ENCODE measurements around the gene MIX23.

Gene MIX23

GRCh38 chr3:122351612-122352011 lies 31.4 kb downstream of the MIX23 start:
- no peak for DNase-seq (ENCODE audit: low read depth)

GRCh38 chr3:122350814-122351418 lies 32.1 kb downstream of the MIX23 start:
- DNase-seq (ENCODE audit: low read depth): peak; percentile 31

DNA sequence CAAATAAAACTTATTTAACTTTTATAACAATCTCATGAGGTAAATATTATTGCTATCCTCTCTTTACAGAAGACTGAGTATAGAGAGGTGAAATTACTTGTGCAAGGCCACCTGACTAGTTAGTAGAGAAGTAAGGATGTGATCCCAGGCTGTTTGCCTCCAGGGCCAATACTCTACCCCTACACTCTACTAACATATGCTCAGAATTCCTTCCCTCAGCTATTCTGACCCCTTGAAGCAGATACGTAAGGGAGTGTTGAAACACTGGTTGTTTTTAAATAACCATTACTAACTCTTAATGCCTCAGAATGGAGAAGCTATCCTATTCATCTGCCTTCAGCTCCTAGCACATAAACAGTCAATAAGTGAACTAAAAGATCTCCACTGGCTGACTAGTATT lies 33.9 kb downstream of the MIX23 start:
- DNase-seq (ENCODE audit: low read depth): no peak

DNA sequence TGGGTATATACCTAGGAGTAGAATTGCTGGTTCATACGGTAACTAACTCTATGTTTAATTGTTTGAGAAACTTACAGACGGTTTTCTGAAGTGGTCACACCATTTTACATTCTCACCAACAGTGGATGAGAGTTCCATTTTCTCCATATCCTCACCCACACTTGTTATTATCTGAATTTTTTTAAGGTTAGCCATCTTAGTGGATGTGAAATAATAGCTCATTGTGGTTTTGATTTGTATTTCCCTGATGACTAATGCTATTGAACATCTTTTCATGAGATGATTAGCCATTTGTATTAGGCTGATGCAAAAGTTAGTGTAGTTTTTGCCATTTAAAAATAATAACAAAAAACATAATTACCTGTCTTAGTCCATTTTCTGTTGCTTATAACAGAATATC lies 39.4 kb downstream of the MIX23 start:
- DNase-seq (ENCODE audit: low read depth): no peak

DNA sequence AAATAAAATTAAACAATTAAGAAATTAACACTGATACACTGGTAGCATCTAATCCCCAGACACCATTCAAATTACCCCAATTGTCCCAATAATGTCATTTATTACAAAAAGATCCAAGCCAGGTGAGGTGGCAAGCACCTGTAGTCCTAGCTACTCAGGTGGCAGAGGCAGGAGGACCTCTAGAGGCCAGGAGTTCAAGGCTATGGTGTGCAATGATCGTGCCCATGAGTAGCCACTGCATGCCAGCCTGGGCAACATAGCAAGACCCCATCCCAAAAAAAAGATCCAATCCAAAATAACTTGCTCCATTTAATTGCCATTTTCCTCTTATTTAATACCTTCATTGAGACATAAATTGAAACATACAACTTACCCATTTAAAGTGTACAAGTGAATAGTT lies 40.2 kb downstream of the MIX23 start:
- no peak for DNase-seq (ENCODE audit: low read depth)

GRCh38 chr3:122332551-122332950 lies 50.5 kb downstream of the MIX23 start:
- no peak for DNase-seq (ENCODE audit: low read depth)

DNA sequence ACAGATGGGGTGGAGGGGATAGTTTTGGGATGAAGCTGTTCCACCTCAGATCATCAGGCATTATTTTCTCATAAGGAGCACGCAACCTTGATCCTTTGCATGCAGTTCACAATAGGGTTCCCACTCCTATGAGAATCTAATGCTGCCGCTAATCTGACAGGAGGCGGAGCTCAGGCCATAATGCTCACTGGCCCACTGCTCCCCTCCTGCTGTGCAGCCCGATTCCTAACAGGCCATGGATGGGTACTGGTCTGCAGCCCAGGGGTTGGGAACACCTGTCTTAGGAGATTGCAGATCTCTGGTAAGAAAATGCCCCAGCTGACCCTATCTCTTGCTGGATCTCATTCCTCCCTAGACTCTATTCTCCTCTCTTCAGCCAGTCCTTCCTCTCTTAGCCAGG lies 51.1 kb downstream of the MIX23 start:
- no peak for DNase-seq (ENCODE audit: low read depth)

DNA sequence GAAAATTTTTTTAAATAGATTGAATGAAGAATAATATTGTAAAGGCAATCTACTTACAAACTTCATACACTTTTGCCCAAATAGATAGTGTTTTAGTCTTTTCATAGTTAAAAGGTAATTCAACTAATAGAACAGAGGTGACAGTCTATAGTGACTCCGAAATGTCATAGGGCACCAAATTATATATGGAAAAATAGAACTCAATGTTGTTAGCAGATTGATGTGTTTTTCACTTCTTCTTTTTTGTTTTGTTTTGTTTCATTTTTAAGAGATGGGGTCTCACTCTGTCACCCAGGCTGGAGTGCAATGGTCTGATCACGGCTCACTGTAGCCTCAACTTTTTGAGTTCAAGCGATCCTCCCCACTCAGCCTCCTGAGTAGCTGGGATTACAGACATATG lies 57.3 kb downstream of the MIX23 start:
- DNase-seq (ENCODE audit: low read depth): no peak

DNA sequence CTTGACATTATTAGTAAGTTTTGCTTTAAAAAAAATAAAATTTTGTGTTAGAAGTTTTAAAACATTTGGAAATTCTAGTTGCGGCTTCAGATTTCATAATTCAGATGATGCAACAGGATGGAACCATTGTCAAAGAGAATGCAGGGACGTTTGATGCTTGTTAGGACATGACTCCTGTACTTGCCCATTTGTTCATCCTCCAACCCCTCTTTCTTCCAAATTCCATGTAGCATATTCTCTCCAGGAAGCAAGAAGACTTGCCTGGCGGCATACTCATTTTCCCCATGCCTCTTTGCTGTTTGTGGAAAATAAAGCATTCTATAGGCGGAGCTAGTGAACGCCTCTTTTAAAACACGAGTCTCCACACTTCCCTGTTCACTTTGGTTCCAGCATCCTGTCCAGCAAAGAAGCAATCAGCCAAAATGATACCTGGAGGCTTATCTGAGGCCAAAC lies 58.1 kb downstream of the MIX23 start, which contains the start of gene CSTA:
Gene CSTA (plus strand): TSS at position 378 of the 453 bp plus-strand sequence. CDS start 45 bp downstream, at position 423.
- peak; percentile 20 for DNase-seq (ENCODE audit: low read depth)

DNA sequence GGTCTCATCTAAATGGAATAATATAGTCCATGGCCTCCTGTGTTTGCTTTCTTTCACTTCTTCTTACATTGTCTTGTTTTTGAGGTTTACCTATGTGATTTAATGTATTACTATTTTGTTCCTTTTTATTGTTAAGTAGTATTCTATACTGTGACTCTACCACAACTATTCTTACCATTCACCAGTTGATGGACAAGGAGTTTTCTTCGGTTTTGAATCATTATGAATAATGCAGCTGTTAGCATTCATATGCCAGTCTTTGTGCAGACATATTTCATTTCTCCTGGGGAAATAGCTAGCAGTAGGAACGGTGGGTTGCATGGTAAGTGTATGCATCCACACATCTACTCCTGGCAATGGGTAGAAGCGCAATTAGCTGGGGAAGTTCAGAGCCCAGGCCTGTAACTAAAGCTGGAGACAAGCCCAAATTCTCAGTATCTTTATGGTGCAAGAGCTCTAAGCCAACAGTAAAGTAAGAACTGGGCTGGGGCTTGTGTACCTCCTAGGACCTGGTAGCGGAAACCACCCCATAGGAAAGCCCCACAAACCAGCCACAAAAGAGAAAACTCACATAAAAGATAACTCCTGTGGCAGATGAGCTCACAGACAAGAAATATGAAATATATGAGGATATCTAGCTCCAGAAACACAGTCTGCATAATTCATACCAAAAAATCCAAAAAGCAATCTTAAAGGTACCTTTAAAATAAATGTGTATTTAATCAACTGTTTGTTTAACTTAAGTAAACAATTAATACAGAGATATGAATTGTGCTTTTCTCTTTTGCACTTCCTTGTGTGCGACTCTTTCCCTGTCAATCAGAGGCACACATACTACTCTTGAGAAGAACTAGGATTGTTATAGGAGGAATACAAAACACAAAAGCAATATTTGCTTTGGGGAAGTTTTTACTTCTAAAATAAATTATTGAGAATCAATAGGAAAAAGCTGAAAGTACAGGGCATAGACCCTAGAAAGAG lies 60.6 kb downstream of the MIX23 start:
- no peak for DNase-seq (ENCODE audit: low read depth)

- no peak for DNase-seq (ENCODE audit: low read depth)
Observed at GRCh38 chr3:122318620-122319019, 64.4 kb downstream of the MIX23 start.

DNA sequence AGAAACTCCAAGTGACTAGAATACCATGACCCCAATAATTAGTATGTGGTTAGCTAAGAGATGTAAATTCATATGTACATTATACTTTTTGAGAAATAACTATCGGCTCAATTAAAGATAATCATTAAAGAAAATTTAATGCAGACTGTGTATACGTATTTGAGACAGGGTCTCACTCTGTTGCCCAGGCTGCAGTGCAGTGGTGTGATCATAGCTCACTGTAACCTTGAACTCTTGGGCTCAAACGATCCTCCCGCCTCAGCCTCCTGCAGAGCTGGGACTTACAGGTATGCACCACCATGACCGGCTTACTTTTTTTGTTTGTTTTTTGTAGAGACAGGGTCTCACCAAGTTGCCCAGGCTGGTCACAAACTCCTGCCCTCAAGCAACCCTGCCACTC lies 66.7 kb downstream of the MIX23 start:
- DNase-seq (ENCODE audit: low read depth): no peak

DNA sequence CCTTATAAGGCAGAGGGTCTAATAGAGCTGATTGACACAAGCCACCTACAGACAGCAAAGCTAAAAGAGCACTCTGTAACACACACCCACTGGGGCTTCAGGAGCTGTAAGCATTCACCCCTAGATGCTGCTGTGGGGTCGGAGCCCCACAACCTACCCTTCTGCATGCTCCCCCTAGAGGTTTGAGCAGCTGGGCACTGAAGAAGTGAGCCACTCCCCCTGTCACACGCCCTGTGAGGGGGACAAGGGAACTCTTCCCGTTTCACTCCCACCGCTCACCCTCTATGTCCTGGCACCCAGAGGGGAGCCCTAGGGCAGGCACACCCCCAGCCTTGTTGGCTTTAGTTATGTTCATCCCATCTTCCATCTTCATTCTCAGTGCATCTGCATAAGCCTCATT lies 67.4 kb downstream of the MIX23 start:
- DNase-seq (ENCODE audit: low read depth): no peak

DNA sequence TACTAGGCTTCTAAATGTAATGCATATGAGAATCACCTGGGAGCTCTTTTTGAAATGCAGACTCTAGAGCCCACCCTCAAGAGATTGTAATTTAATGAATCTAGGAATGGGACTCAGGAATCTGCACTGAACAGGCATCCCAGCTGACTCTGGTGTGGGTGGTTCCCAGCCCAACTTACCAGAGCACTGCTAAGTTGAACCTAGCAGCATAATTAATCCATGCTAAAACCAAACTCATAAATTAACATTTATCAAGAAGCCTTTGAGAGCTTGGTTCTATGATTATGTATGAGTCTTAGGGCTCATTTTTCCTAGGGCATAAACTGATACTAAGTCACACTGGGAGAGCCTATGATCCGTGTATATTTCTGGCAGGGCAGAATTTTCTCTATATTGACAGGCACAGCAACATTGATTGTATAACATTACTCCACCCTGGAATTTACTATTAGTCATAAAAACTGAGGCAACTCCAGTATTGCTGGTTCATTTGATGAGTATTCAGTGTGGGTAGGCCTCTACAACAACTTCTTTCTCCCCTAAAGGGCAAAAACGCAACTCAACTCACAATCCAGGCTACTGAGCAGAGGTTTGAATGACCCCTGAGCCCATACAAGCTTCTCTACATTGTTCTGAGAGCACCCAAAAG lies 68.7 kb downstream of the MIX23 start:
- peak; percentile 43 for DNase-seq (ENCODE audit: low read depth)

DNA sequence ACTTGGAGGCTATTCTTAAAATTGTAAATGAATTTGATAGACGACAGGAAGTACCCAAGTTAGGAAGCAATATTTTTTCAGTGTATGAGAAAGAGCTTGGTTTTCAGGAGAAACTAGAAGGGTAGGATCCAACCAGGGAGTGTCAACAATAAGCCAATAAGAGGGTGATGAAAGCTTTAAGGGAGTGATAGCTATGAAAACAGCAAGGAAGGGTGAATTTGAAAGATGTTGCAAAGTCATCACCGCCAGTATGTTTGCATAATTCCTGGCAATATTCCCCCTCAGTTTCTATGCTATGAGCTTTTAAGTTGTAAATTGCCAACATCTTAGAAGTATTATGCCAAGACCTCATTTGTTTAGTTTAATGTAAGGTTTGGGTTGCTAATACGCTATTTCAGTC lies 69.8 kb downstream of the MIX23 start:
- no peak for DNase-seq (ENCODE audit: low read depth)

DNA sequence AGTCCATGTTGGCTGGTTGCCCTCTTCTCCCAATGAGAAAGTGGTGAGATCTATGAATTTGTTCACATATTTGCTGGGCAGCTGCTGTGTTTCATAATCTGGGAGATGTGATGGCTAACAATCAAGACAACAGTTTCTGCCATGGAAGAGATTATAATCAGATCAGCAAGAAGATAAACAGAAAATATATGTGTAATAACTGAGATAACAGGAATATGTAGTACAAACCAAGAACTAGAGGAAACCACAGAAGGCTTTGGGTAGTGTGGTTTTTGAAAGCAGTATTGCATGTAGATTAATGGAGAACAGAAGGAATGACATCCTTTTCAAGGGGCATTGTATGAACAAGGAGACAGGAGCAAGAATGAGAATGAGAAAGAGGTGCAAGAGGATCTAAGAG lies 70.2 kb downstream of the MIX23 start:
- no peak for DNase-seq (ENCODE audit: low read depth)

- DNase-seq (ENCODE audit: low read depth): no peak
Observed at GRCh38 chr3:122310361-122310760, 72.7 kb downstream of the MIX23 start.

Measured in stromal cell of bone marrow (primary cell).